DMS153 treated with DMSO at 0.1 percent for 48 hours (cell line): ENCODE data around the gene ZBTB7C.

Experiments
- DNase-seq: peaks from one replicate; lab custom pipeline; 2025; ENCODE audit not compliant: unreplicated experiment; lab: John Stamatoyannopoulos, UW

ZBTB7C gene

GRCh38 chr18:48263914-48264902 lies 145.0 kb downstream of the ZBTB7C start:
- DNase-seq = no peak

GRCh38 chr18:48263192-48263853 lies 145.9 kb downstream of the ZBTB7C start:
- DNase-seq = no peak

GRCh38 chr18:48260237-48260636 lies 148.9 kb downstream of the ZBTB7C start:
- DNase-seq = no peak

- no peak for DNase-seq
Observed at GRCh38 chr18:48256848-48257247, 152.3 kb downstream of the ZBTB7C start.

- DNase-seq = no peak
Observed at GRCh38 chr18:48254077-48254602, 155.0 kb downstream of the ZBTB7C start.

- DNase-seq = no peak
Observed at GRCh38 chr18:48252525-48252924, 156.7 kb downstream of the ZBTB7C start.

- no peak for DNase-seq
Observed at GRCh38 chr18:48250918-48251317, 158.3 kb downstream of the ZBTB7C start.

- no peak for DNase-seq
Observed at GRCh38 chr18:48250362-48250907, 158.7 kb downstream of the ZBTB7C start.

- DNase-seq = no peak
Observed at GRCh38 chr18:48249854-48250253, 159.3 kb downstream of the ZBTB7C start.

GRCh38 chr18:48244530-48244929 lies 164.7 kb downstream of the ZBTB7C start:
- DNase-seq = no peak

GRCh38 chr18:48238636-48239035 lies 170.5 kb downstream of the ZBTB7C start:
- no peak for DNase-seq

GRCh38 chr18:48238206-48238605 lies 171.0 kb downstream of the ZBTB7C start:
- no peak for DNase-seq

GRCh38 chr18:48236822-48237221 lies 172.4 kb downstream of the ZBTB7C start:
- no peak for DNase-seq

- peak; percentile 60 for DNase-seq
Observed at GRCh38 chr18:48230467-48231113, 178.6 kb downstream of the ZBTB7C start.

- DNase-seq = no peak
Observed at GRCh38 chr18:48229552-48229981, 179.6 kb downstream of the ZBTB7C start.

GRCh38 chr18:48228841-48229240 lies 180.3 kb downstream of the ZBTB7C start:
- DNase-seq = no peak

GRCh38 chr18:48228301-48228715 lies 180.9 kb downstream of the ZBTB7C start:
- peak; percentile 38 for DNase-seq

GRCh38 chr18:48227206-48227605 lies 182.0 kb downstream of the ZBTB7C start:
- DNase-seq = no peak

GRCh38 chr18:48226401-48226800 lies 182.8 kb downstream of the ZBTB7C start:
- DNase-seq = no peak

- peak; percentile 95 for DNase-seq
Observed at GRCh38 chr18:48222118-48222517, 187.1 kb downstream of the ZBTB7C start.
